ENCODE data around the gene SHMT2. TPM values are rescaled to one million over a fixed set of nuclear protein-coding genes. Genes with fewer than 3 reads are reported as not detected.
"Not testable (repeated sequence)": the region's sequence is repeated elsewhere in the genome, so short reads cannot be mapped to it uniquely, and the experiment has no call there.

SHMT2 gene
- total RNA-seq, 1 experiment from 2014 or later: 210 TPM

DNA sequence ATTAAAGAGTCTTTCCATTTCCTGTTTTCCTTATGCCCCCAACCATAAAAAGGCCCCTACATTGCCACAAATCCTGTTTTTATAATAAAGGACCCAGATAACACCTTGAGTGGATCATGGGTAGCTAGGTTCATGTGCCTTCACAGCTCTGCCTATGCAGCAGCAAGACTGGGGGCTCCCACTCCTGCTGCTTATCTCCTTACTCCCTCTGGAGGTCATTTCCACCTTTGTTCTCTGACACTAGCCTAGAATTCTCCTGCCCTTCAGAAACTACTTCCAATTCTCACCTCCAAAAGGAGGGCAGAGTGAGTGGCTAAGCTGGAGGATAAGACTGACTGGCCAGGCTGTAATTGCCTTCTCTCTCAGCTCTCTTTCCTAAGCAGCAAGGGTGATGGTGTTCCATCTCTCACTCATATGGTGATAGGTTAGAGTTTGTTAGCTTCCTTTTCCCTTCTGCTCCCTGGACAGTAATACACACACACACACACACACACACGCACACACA, 41.5 kb downstream of the SHMT2 start:
- POLR2A ChIA-PET (ENCODE audit: unreplicated experiment): no interaction called here
- H3F3A ChIP-seq (ENCODE audit: low read length, unreplicated experiment): no peaks in the 10 kb centered on the region
- no peaks in the 10 kb centered on the region for H3K9me3 ChIP-seq (ENCODE audit: low read length)
- no peaks in the 10 kb centered on the region for H3K4me1 ChIP-seq (ENCODE audit: insufficient read depth, low read length)
- peaks cover 9% of the 10 kb centered on the region; the same call in 1 of the 2 replicates for H3K36me3 ChIP-seq (ENCODE audit: low read depth, low read length)
- no peak for DNase-seq
- no peaks in the 10 kb centered on the region for H3K27me3 ChIP-seq (ENCODE audit: low read length)
- ATAC-seq: no peak
- H3K79me2 ChIP-seq (ENCODE audit: low read length): no peaks in the 10 kb centered on the region
- CTCF ChIA-PET: interaction anchor here (0.7 kb wide), 1 partner anchor 21 kb away, joined by 3 read pairs; no protein-coding TSS in a partner anchor
- no peak overlapping the region for H3K4me3 ChIP-seq (ENCODE audit: low read length)
- intact Hi-C loops (cut with micrococcal nuclease): no loop called here
- TF ChIP-seq EZH2phosphoT487 (IDR thresholded peaks at IDR 0.05; ENCODE audit: borderline replicate concordance, low read length): no peak
- no peak for TF ChIP-seq EZH2 (IDR thresholded peaks at IDR 0.05; ENCODE audit: low read length, unreplicated experiment)
- TF ChIP-seq CTCF (conservative IDR thresholded peaks at IDR 0.05; ENCODE audit: low read depth, low read length): no peak; the same call in 1 of the 2 replicates
- BruUV-seq (replicated peaks): no TSS peak
- H3K27ac ChIP-seq (ENCODE audit: low read length): no peak overlapping the region
- H2AFZ ChIP-seq (ENCODE audit: low read length): no peak overlapping the region
- no peaks in the 10 kb centered on the region for H4K20me1 ChIP-seq (ENCODE audit: low read length)
- H3K9ac ChIP-seq (ENCODE audit: low read length): no peak overlapping the region
- no peaks in the 10 kb centered on the region for H3K9me2 ChIP-seq (replicated peaks; ENCODE audit: low read length)
- no peak overlapping the region for H3K4me2 ChIP-seq (ENCODE audit: low read length)

DNA sequence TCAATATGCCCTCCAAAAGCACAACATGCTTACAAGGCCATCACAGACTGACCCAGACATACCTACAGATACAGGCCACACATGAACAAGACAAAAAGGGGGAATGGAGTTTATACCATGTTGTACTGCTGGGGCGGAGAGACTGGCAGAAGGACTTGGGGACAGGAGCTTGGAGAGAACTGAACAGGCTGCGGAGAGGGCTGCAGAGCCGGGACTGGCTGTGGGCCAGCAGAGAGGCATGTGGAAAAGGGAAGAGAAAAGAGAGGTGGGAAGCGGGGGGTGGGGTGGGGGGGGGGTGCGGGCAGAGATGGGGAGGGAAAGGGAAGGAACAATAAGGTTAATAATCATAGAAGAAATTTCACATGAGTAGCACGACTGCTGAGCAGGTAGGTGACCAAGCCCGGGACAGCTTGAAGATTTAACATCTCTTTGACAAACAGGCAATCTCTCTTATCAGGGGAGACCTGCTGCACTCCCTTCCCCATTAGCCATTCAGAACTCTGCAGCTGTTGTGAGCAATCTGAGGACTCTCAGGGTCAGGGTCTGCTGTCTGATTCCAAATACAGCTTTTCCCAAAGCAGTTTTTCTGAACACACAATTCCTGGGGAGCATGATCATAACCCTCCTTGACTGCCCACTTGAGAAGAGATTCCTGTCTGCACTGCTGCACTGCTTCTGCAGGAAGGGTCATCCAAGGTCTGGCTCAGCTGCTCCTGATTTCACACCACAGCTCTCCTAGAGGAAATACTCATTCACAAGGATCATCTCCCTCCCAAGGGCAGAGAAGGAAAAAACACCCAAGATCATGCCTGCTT, 43.0 kb downstream of the SHMT2 start:
- DNase-seq: no peak
- ChIA-PET POLR2A (ENCODE audit: unreplicated experiment) (no interaction called here), CTCF (interaction anchor here (0.9 kb wide), 1 partner anchor 30 kb away, joined by 3 read pairs; no protein-coding TSS in a partner anchor)
- H3K9me3 ChIP-seq (ENCODE audit: low read length): no peaks in the 10 kb centered on the region
- no peaks in the 10 kb centered on the region for H3K9me2 ChIP-seq (replicated peaks; ENCODE audit: low read length)
- no peaks in the 10 kb centered on the region for H3F3A ChIP-seq (ENCODE audit: low read length, unreplicated experiment)
- no peaks in the 10 kb centered on the region for H3K79me2 ChIP-seq (ENCODE audit: low read length)
- BruUV-seq (replicated peaks): no TSS peak
- H3K27me3 ChIP-seq (ENCODE audit: low read length): no peaks in the 10 kb centered on the region
- H3K4me1 ChIP-seq (ENCODE audit: insufficient read depth, low read length): no peaks in the 10 kb centered on the region
- H3K4me3 ChIP-seq (ENCODE audit: low read length): no peak overlapping the region
- H2AFZ ChIP-seq (ENCODE audit: low read length): no peak overlapping the region
- intact Hi-C loops (cut with micrococcal nuclease): no loop called here
- H3K9ac ChIP-seq (ENCODE audit: low read length): no peak overlapping the region
- no peak overlapping the region for H3K4me2 ChIP-seq (ENCODE audit: low read length)
- TF ChIP-seq CTCF (conservative IDR thresholded peaks at IDR 0.05; ENCODE audit: low read depth, low read length) (no peak), EZH2phosphoT487 (IDR thresholded peaks at IDR 0.05; ENCODE audit: borderline replicate concordance, low read length) (no peak), EZH2 (IDR thresholded peaks at IDR 0.05; ENCODE audit: low read length, unreplicated experiment) (no peak)
- peaks cover 9% of the 10 kb centered on the region; the same call in 1 of the 2 replicates for H3K36me3 ChIP-seq (ENCODE audit: low read depth, low read length)
- H3K27ac ChIP-seq (ENCODE audit: low read length): no peak overlapping the region
- ATAC-seq: no peak
- no peaks in the 10 kb centered on the region for H4K20me1 ChIP-seq (ENCODE audit: low read length)

DNA sequence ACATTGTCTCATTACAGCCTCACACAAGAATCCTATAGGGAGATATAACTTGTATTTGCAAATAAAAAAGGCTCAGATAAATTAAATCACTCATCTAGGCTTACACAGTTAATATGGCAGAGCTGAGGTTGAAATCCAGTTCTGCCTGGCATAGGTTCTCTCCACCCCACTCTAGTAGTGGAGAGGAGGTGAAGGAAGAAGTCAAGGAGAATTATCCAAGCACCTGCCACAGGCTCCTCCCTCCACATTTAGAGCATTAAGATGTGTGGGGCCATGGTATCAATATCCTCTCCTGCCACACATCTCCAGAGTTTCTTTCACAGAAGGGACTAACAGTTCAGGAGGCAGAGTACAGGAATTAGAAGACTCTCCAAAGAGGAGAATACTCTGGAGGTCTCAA, 44.0 kb downstream of the SHMT2 start:
- ATAC-seq (no peak), DNase-seq (no peak)
- H3K79me2 ChIP-seq (ENCODE audit: low read length): no peaks in the 10 kb centered on the region
- no peak overlapping the region for H3K4me3 ChIP-seq (ENCODE audit: low read length)
- H3F3A ChIP-seq (ENCODE audit: low read length, unreplicated experiment): no peaks in the 10 kb centered on the region
- H4K20me1 ChIP-seq (ENCODE audit: low read length): no peaks in the 10 kb centered on the region
- H2AFZ ChIP-seq (ENCODE audit: low read length): no peak overlapping the region
- H3K9me2 ChIP-seq (replicated peaks; ENCODE audit: low read length): no peaks in the 10 kb centered on the region
- H3K9me3 ChIP-seq (ENCODE audit: low read length): no peaks in the 10 kb centered on the region
- intact Hi-C loops (cut with micrococcal nuclease): no loop called here
- H3K27me3 ChIP-seq (ENCODE audit: low read length): no peaks in the 10 kb centered on the region
- CTCF ChIA-PET: interaction anchor here (0.6 to 0.9 kb wide), 2 partner anchors 31 to 146 kb away, joined by 3 to 4 read pairs; no protein-coding TSS in a partner anchor
- H3K4me1 ChIP-seq (ENCODE audit: insufficient read depth, low read length): no peaks in the 10 kb centered on the region
- H3K9ac ChIP-seq (ENCODE audit: low read length): no peak overlapping the region
- H3K27ac ChIP-seq (ENCODE audit: low read length): no peak overlapping the region
- no TSS peak for BruUV-seq (replicated peaks)
- POLR2A ChIA-PET (ENCODE audit: unreplicated experiment): no interaction called here
- H3K36me3 ChIP-seq (ENCODE audit: low read depth, low read length): peaks cover 9% of the 10 kb centered on the region; the same call in 1 of the 2 replicates
- H3K4me2 ChIP-seq (ENCODE audit: low read length): no peak overlapping the region
- TF ChIP-seq CTCF (conservative IDR thresholded peaks at IDR 0.05; ENCODE audit: low read depth, low read length) (no peak), EZH2 (IDR thresholded peaks at IDR 0.05; ENCODE audit: low read length, unreplicated experiment) (no peak), EZH2phosphoT487 (IDR thresholded peaks at IDR 0.05; ENCODE audit: borderline replicate concordance, low read length) (no peak)

GRCh38 chr12:57276233-57276632, 46.7 kb downstream of the SHMT2 start:
- H3K36me3 ChIP-seq (ENCODE audit: low read depth, low read length); H3K4me2 ChIP-seq (ENCODE audit: low read length); H3K9ac ChIP-seq (ENCODE audit: low read length); intact Hi-C loops (cut with micrococcal nuclease); ATAC-seq; H3K27me3 ChIP-seq (ENCODE audit: low read length); H2AFZ ChIP-seq (ENCODE audit: low read length); H3K9me2 ChIP-seq (replicated peaks; ENCODE audit: low read length); POLR2A ChIA-PET (ENCODE audit: unreplicated experiment); H3K27ac ChIP-seq (ENCODE audit: low read length); BruUV-seq (replicated peaks); H4K20me1 ChIP-seq (ENCODE audit: low read length); H3K4me3 ChIP-seq (ENCODE audit: low read length); H3F3A ChIP-seq (ENCODE audit: low read length, unreplicated experiment); H3K79me2 ChIP-seq (ENCODE audit: low read length); H3K9me3 ChIP-seq (ENCODE audit: low read length); DNase-seq: not testable (repeated sequence)
- H3K4me1 ChIP-seq (ENCODE audit: insufficient read depth, low read length): peaks cover 16% of the 10 kb centered on the region
- CTCF ChIA-PET: interaction anchor here (0.6 to 0.7 kb wide), 2 partner anchors 33 to 168 kb away, joined by 7 to 9 read pairs; no protein-coding TSS in a partner anchor
